HG02798 (cell line): Measurements from ENCODE around the gene TANC1.
A peak's percentile ranks its signal among the peaks of the same experiment; 100 is the strongest.
"Not testable (repeated sequence)": the region's sequence is repeated elsewhere in the genome, so short reads cannot be mapped to it uniquely, and the experiment has no call there.

ENCODE experiments used
- ATAC-seq: cut with Tn5 transposase; IDR thresholded peaks from one replicate; pipeline ENCODE4 v1.9.1; 2021; ENCODE audit warnings: mild to moderate bottlenecking; ENCODE audit not compliant: unreplicated experiment, poor library complexity

The TANC1 gene

GRCh38 chr2:159131267-159131913 is 162.9 kb downstream of the TANC1 start:
- ATAC-seq, result no peak

- ATAC-seq, result no peak
Measured at GRCh38 chr2:159131914-159132281, 163.5 kb downstream of the TANC1 start.

- ATAC-seq, result no peak
Measured at GRCh38 chr2:159133797-159134196, 165.4 kb downstream of the TANC1 start.

GRCh38 chr2:159134979-159135378 is 166.5 kb downstream of the TANC1 start:
- no peak for ATAC-seq

GRCh38 chr2:159136391-159136790 is 168.0 kb downstream of the TANC1 start:
- no peak for ATAC-seq

- ATAC-seq, result no peak
Measured at GRCh38 chr2:159137511-159138241, 169.2 kb downstream of the TANC1 start.

- no peak for ATAC-seq
Measured at GRCh38 chr2:159138642-159139182, 170.3 kb downstream of the TANC1 start.

- ATAC-seq, result no peak
Measured at GRCh38 chr2:159139216-159139933, 170.9 kb downstream of the TANC1 start.

- no peak for ATAC-seq
Measured at GRCh38 chr2:159140070-159140769, 171.8 kb downstream of the TANC1 start.

GRCh38 chr2:159140821-159141220 is 172.4 kb downstream of the TANC1 start:
- not testable (repeated sequence) for ATAC-seq

GRCh38 chr2:159144776-159145614 is 176.6 kb downstream of the TANC1 start:
- peak; percentile 75 for ATAC-seq

GRCh38 chr2:159145745-159146354 is 177.4 kb downstream of the TANC1 start:
- ATAC-seq, result no peak

GRCh38 chr2:159146996-159147666 is 178.7 kb downstream of the TANC1 start:
- no peak for ATAC-seq

- no peak for ATAC-seq
Measured at GRCh38 chr2:159147690-159148089, 179.2 kb downstream of the TANC1 start.

GRCh38 chr2:159148901-159149300 is 180.5 kb downstream of the TANC1 start:
- no peak for ATAC-seq

- ATAC-seq, result no peak
Measured at GRCh38 chr2:159149747-159150146, 181.3 kb downstream of the TANC1 start.

- no peak for ATAC-seq
Measured at GRCh38 chr2:159150280-159150746, 181.9 kb downstream of the TANC1 start.
